ENCODE data around the gene LONP2. TPM values are rescaled to one million over a fixed set of nuclear protein-coding genes. Genes with fewer than 3 reads are reported as not detected.

Gene LONP2, protein sequence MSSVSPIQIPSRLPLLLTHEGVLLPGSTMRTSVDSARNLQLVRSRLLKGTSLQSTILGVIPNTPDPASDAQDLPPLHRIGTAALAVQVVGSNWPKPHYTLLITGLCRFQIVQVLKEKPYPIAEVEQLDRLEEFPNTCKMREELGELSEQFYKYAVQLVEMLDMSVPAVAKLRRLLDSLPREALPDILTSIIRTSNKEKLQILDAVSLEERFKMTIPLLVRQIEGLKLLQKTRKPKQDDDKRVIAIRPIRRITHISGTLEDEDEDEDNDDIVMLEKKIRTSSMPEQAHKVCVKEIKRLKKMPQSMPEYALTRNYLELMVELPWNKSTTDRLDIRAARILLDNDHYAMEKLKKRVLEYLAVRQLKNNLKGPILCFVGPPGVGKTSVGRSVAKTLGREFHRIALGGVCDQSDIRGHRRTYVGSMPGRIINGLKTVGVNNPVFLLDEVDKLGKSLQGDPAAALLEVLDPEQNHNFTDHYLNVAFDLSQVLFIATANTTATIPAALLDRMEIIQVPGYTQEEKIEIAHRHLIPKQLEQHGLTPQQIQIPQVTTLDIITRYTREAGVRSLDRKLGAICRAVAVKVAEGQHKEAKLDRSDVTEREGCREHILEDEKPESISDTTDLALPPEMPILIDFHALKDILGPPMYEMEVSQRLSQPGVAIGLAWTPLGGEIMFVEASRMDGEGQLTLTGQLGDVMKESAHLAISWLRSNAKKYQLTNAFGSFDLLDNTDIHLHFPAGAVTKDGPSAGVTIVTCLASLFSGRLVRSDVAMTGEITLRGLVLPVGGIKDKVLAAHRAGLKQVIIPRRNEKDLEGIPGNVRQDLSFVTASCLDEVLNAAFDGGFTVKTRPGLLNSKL
- 46.8 TPM for total RNA-seq (2021; ENCODE audit: unreplicated experiment)
- polyA plus RNA-seq (2012), result 22.9 and 25.4 TPM in 2 replicates
- Bru-seq, nascent RNA, result percentile 81 among the genes with signal in this experiment
- percentile 81 among the genes with signal in this experiment for BruChase-seq, experiment 1, labeled RNA remaining after a 6-hour chase
- BruChase-seq, experiment 2, labeled RNA remaining after a 2-hour chase, result percentile 75 among the genes with signal in this experiment
- long read RNA-seq, full-length matches to known transcripts, result 113 of 157 reads
- long read RNA-seq, partial matches to known transcripts, result 25 of 157 reads
- long read RNA-seq, other reads (novel, unspliced or antisense), result 19 of 157 reads

DNA sequence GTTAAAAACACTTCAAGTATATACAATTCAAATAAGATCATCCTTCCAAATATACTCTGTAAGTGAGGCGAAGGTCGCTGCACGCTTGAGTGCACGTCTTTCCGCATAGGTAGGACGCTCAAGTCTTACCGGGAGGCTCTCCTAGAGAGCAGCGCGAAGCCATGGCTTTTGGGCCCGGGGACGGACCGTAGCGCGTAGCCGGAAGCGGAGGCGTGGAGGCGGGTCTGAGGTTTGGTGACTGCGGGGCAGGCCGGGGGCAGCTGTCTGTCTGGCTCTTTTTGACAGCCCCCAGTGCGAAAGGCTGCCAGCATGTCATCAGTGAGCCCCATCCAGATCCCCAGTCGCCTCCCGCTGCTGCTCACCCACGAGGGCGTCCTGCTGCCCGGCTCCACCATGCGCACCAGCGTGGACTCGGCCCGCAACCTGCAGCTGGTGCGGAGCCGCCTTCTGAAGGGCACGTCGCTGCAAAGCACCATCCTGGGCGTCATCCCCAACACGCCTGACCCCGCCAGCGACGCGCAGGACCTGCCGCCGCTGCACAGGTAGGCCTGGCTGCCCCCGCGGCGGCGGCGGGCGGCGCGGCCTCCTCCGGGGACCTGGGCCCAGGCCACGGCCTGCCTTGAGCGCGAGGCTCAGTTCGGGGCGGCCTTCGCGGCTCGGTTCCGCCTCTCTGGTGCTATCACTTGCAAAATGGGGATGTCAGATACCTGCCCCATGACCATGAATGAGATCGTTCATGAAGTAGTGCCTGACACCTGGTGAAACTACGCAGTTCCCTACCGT lies at the start of gene LONP2:
LONP2 (plus strand) TSS at position 221 of the 783 bp plus-strand sequence; CDS start at position 310, 89 bp downstream.
- TF ChIP-seq CBX3 (IDR thresholded peaks at IDR 0.05; ENCODE audit: low read depth) (peak; percentile 82; the same call in 1 of the 2 replicates), ZNF274 (IDR thresholded peaks at IDR 0.05; ENCODE audit: low read depth, low read length) (no peak), JUND (IDR thresholded peaks at IDR 0.05) (no peak), SP1 (IDR thresholded peaks at IDR 0.05; ENCODE audit: low read depth) (peak; percentile 79), ELF1 (IDR thresholded peaks at IDR 0.05; ENCODE audit: borderline replicate concordance, low read depth) (peak; percentile 81), EGR1 (IDR thresholded peaks at IDR 0.05; ENCODE audit: low read depth) (peak; percentile 99), SIN3A (IDR thresholded peaks at IDR 0.05; ENCODE audit: low read depth) (peak; percentile 85), POLR2AphosphoS5 (IDR thresholded peaks at IDR 0.05; ENCODE audit: low read depth, low read length) (peak; percentile 85), ZFX (IDR thresholded peaks at IDR 0.05) (peak; percentile 99), POLR2A (IDR thresholded peaks at IDR 0.05; ENCODE audit: borderline replicate concordance, extremely low read depth, insufficient read depth, insufficient read length) (no peak), YY1 (IDR thresholded peaks at IDR 0.05; ENCODE audit: extremely low read depth, insufficient replicate concordance, low read depth, low read length) (peak; percentile 44), SRF (IDR thresholded peaks at IDR 0.05; ENCODE audit: low read depth) (no peak)
- TF ChIP-seq, protein P1, sequence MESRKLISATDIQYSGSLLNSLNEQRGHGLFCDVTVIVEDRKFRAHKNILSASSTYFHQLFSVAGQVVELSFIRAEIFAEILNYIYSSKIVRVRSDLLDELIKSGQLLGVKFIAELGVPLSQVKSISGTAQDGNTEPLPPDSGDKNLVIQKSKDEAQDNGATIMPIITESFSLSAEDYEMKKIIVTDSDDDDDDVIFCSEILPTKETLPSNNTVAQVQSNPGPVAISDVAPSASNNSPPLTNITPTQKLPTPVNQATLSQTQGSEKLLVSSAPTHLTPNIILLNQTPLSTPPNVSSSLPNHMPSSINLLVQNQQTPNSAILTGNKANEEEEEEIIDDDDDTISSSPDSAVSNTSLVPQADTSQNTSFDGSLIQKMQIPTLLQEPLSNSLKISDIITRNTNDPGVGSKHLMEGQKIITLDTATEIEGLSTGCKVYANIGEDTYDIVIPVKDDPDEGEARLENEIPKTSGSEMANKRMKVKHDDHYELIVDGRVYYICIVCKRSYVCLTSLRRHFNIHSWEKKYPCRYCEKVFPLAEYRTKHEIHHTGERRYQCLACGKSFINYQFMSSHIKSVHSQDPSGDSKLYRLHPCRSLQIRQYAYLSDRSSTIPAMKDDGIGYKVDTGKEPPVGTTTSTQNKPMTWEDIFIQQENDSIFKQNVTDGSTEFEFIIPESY (IDR thresholded peaks at IDR 0.05; ENCODE audit: extremely low read depth, insufficient replicate concordance, low read length), result peak; percentile 85
- TF ChIP-seq, protein P2, sequence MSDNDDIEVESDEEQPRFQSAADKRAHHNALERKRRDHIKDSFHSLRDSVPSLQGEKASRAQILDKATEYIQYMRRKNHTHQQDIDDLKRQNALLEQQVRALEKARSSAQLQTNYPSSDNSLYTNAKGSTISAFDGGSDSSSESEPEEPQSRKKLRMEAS (IDR thresholded peaks at IDR 0.05), result peak; percentile 73
- 0 out of 4 replicates have a peak, but pooled peaks cover 0 to 2% of the 10 kb centered on the region in 2 experiments for H3K36me3 ChIP-seq (ENCODE audit: control insufficient read depth in 1 of 2, insufficient read depth in 2 of 2, low read length in 2 of 2)
- peak within 1 kb of the TSS; percentile 99 for H3K4me2 ChIP-seq (ENCODE audit: low read length)
- no peaks in the 10 kb centered on the region for H3K9me2 ChIP-seq (ENCODE audit: insufficient read depth)
- H3K9ac ChIP-seq (ENCODE audit: low read length), result peak within 1 kb of the TSS; percentile 83
- BruUV-seq (replicated peaks), result no TSS peak
- no peaks in the 10 kb centered on the region for H3K9me3 ChIP-seq (ENCODE audit: control insufficient read depth in 1 of 2, insufficient read depth in 1 of 2, low read depth in 1 of 2, low read length in 2 of 2)
- RAD21 ChIA-PET (ENCODE audit: low non-redundant PET in 1 of 2, low total read pairs in 2 of 2, uncharacterized antibody in 2 of 2, unreplicated experiment in 2 of 2), result interaction anchor here in 1 of 2 experiments (0.6 kb wide), 1 partner anchor 253 kb away, joined by 3 read pairs; no protein-coding TSS in a partner anchor
- POLR2A ChIA-PET, result interaction anchor here (0.6 kb wide), 1 partner anchor 136 kb away, joined by 4 read pairs; no protein-coding TSS in a partner anchor
- ATAC-seq (peak; percentile 98), DNase-seq (ENCODE audit: low read depth, low spot score) (peak; percentile 84)
- H4K20me1 ChIP-seq (ENCODE audit: insufficient read depth), result no peaks in the 10 kb centered on the region
- peak within 1 kb of the TSS; percentile 56 for H2AFZ ChIP-seq (ENCODE audit: low read depth, low read length, poor library complexity, severe bottlenecking)
- H3K27ac ChIP-seq (ENCODE audit: low read depth, low read length), result peak within 1 kb of the TSS; percentile 93
- peaks cover 52% of the 10 kb centered on the region for H3K79me2 ChIP-seq (ENCODE audit: insufficient read depth, low read length)
- H3K4me1 ChIP-seq (ENCODE audit: control insufficient read depth in 1 of 2, insufficient read depth in 2 of 2, low read length in 2 of 2), result peaks cover 15 to 20% of the 10 kb centered on the region in 2 experiments
- intact Hi-C loops (cut with micrococcal nuclease), result no loop called here
- peak within 1 kb of the TSS; percentile 89 to 94 for H3K4me3 ChIP-seq (replicated peaks in 1 of 2; ENCODE audit: low read depth in 1 of 2, low read length in 2 of 2)
- CTCF ChIA-PET, result interaction anchor here (1.0 kb wide), 1 partner anchor 13 kb away, joined by 4 read pairs; no protein-coding TSS in a partner anchor
- H3K27me3 ChIP-seq (ENCODE audit: insufficient read depth, low read length), result no peaks in the 10 kb centered on the region

Measured in HCT116 (cell line).